GM23338 (cell line): ENCODE measurements around the gene MYO18B. TPM values are rescaled to one million over a fixed set of nuclear protein-coding genes. Genes with fewer than 3 reads are reported as not detected.

Experiments
- ATAC-seq: fragments of 200-7000 bp; cut with Tn5 transposase; 3 replicates; pipeline ENCODE4 v1.9.1; 2020
- DNase-seq: peaks from one replicate; pipeline ENCODE4 v3.0.0-alpha.2; 2015; ENCODE audit warnings: low spot score
- H2AFZ ChIP-seq: fragments of 200-600 bp; sonication (generic); 2 replicates; pipeline ENCODE4 v1.8.0; 2016; ENCODE audit warnings: antibody characterized with exemption, mild to moderate bottlenecking, moderate library complexity
- H3F3A ChIP-seq: fragments of 200-600 bp; sonication (generic); replicated peaks from 2 replicates; pipeline ENCODE4 v1.8.0; 2017; ENCODE audit warnings: antibody characterized with exemption, mixed run types, low read depth
- H3K27ac ChIP-seq: fragments of 200-600 bp; sonication (generic); 2 replicates; pipeline ENCODE4 v1.6.1; 2016; ENCODE audit warnings: low read depth
- H3K27me3 ChIP-seq: fragments of 200-600 bp; sonication (generic); 2 replicates; pipeline ENCODE4 v1.8.0; 2016; ENCODE audit warnings: mild to moderate bottlenecking, mixed run types, moderate library complexity; ENCODE audit not compliant: insufficient read depth
- H3K36me3 ChIP-seq: fragments of 200-600 bp; sonication (generic); 2 replicates; pipeline ENCODE4 v1.8.0; 2016; ENCODE audit warnings: mild to moderate bottlenecking; ENCODE audit not compliant: insufficient read depth
- H3K4me1 ChIP-seq: fragments of 200-600 bp; sonication (generic); 2 replicates; pipeline ENCODE4 v1.8.0; 2016; ENCODE audit warnings: mild to moderate bottlenecking, moderate library complexity; ENCODE audit not compliant: insufficient read depth
- H3K4me2 ChIP-seq: fragments of 200-600 bp; sonication (generic); 2 replicates; pipeline ENCODE4 v1.7.1; 2017; ENCODE audit warnings: mixed run types
- H3K4me3 ChIP-seq: fragments of 200-600 bp; sonication (generic); 2 replicates; pipeline ENCODE4 v1.6.1; 2016; ENCODE audit warnings: mixed run types
- H3K79me2 ChIP-seq: fragments of 200-600 bp; sonication (generic); replicated peaks from 2 replicates; pipeline ENCODE4 v1.8.0; 2017; ENCODE audit warnings: mild to moderate bottlenecking; ENCODE audit not compliant: insufficient read depth
- H3K9me2 ChIP-seq: fragments of 200-600 bp; sonication (generic); 2 replicates; pipeline ENCODE4 v1.8.0; 2017; ENCODE audit not compliant: insufficient read depth
- H4K20me1 ChIP-seq: fragments of 200-600 bp; sonication (generic); replicated peaks from 2 replicates; pipeline ENCODE4 v1.8.0; 2017; ENCODE audit warnings: mild to moderate bottlenecking; ENCODE audit not compliant: insufficient read depth
- H3K27ac Mint-ChIP-seq: 2 replicates; pipeline ENCODE4 v1.8.0; 2020; ENCODE audit warnings: inconsistent platforms, mild to moderate bottlenecking, moderate library complexity, mixed read lengths
- H3K27me3 Mint-ChIP-seq: 3 replicates; pipeline ENCODE4 v1.8.0; 2022; ENCODE audit warnings: low read depth, mild to moderate bottlenecking, moderate library complexity, mixed read lengths, inconsistent platforms; ENCODE audit not compliant: insufficient read depth, poor library complexity
- H3K36me3 Mint-ChIP-seq: 3 replicates; pipeline ENCODE4 v1.8.0; 2021; ENCODE audit warnings: low read depth, mild to moderate bottlenecking, inconsistent platforms, moderate library complexity, mixed read lengths
- H3K4me1 Mint-ChIP-seq: 3 replicates; pipeline ENCODE4 v1.8.0; 2020; ENCODE audit warnings: mild to moderate bottlenecking, inconsistent platforms, mixed read lengths
- H3K4me3 Mint-ChIP-seq: 3 replicates; pipeline ENCODE4 v1.8.0; 2021; ENCODE audit warnings: moderate library complexity, mild to moderate bottlenecking, inconsistent platforms, mixed read lengths
- H3K9me3 Mint-ChIP-seq: 3 replicates; pipeline ENCODE4 v1.8.0; 2020; ENCODE audit warnings: moderate library complexity, mild to moderate bottlenecking, inconsistent platforms, mixed read lengths
- CTCF ChIP-seq, 2 experiments: fragments of 200-600 bp in 1 of 2; sonication (generic) in 1 of 2; conservative IDR thresholded peaks; 2 replicates each; pipeline versions ENCODE4 v1.5.1 to v1.6.1; 2016 to 2017; ENCODE audit warnings: antibody characterized with exemption in 2 of 2, low read depth in 2 of 2, mild to moderate bottlenecking in 2 of 2, moderate library complexity in 1 of 2
- ETS1 ChIP-seq: IDR thresholded peaks from 2 replicates; pipeline ENCODE4 v1.6.1; 2016; ENCODE audit warnings: antibody characterized with exemption
- EZH2 ChIP-seq: fragments of 200-600 bp; sonication (generic); IDR thresholded peaks from one replicate; pipeline ENCODE4 v1.8.0; 2017; ENCODE audit warnings: antibody characterized with exemption, mild to moderate bottlenecking, low read depth; ENCODE audit not compliant: unreplicated experiment
- JUNB ChIP-seq: IDR thresholded peaks from one replicate; pipeline ENCODE4 v1.6.1; 2016; ENCODE audit warnings: antibody characterized with exemption; ENCODE audit not compliant: unreplicated experiment
- POLR2AphosphoS5 ChIP-seq: IDR thresholded peaks from 2 replicates; pipeline ENCODE4 v1.6.1; 2016; ENCODE audit warnings: antibody characterized with exemption, low read depth
- STAT1 ChIP-seq: IDR thresholded peaks from one replicate; pipeline ENCODE4 v1.6.1; 2016; ENCODE audit warnings: antibody characterized with exemption; ENCODE audit not compliant: unreplicated experiment
- ZNF462 ChIP-seq: fragments of 250-450 bp; sonication (Bioruptor Pico); IDR thresholded peaks from 2 replicates; pipeline ENCODE4 v1.5.0; 2020; ENCODE audit warnings: mild to moderate bottlenecking, moderate library complexity
- polyA plus RNA-seq: library from polyadenylated mRNA; unstranded; fragments of >200 nt; fragmentation: Nextera tagmentation; extraction: Ambion mirVana; gene quantifications from 2 replicates; pipeline ENCODE4 v1.2.1, GENCODE V29; 2016
- total RNA-seq: library from RNA; depleted of rRNA; stranded (reverse); fragments of >200 nt; shearing (Covaris generic); gene quantifications from 2 replicates; pipeline ENCODE4 v1.2.3, GENCODE V29; 2014

The MYO18B gene
- total and polyA plus RNA-seq, 2 experiments from 2014 or later: 0.36 to 0.45 TPM

- H3K27me3 Mint-ChIP-seq: peaks cover 13% of the 10 kb centered on the region
- no peaks in the 10 kb centered on the region for H3K9me2 ChIP-seq
- TF ChIP-seq CTCF (conservative IDR thresholded peaks at IDR 0.05; ENCODE audit: low read depth in 2 of 2) (peak; percentile 88 to 96), ETS1 (no peak), STAT1 (no peak)
- H3K27ac Mint-ChIP-seq: no peak overlapping the region
- H2AFZ ChIP-seq: no peak overlapping the region; the same call in 1 of the 2 replicates
- no peak overlapping the region for H3K27ac ChIP-seq
- peak; percentile 90 for ATAC-seq
- no peaks in the 10 kb centered on the region for H3K9me3 Mint-ChIP-seq
- H3K4me1 ChIP-seq: no peaks in the 10 kb centered on the region
- H3K36me3 ChIP-seq: no peaks in the 10 kb centered on the region
- H3F3A ChIP-seq: no peaks in the 10 kb centered on the region
- no peak overlapping the region for H3K4me3 Mint-ChIP-seq
- H3K4me2 ChIP-seq: no peak overlapping the region
- H3K4me3 ChIP-seq: no peak overlapping the region
- H4K20me1 ChIP-seq: no peaks in the 10 kb centered on the region
- no peaks in the 10 kb centered on the region for H3K27me3 ChIP-seq
- DNase-seq: peak; percentile 82
- peaks cover 5% of the 10 kb centered on the region; the same call in 2 of the 3 replicates for H3K4me1 Mint-ChIP-seq
- H3K79me2 ChIP-seq: no peaks in the 10 kb centered on the region
- H3K36me3 Mint-ChIP-seq: no peaks in the 10 kb centered on the region
These were observed 32.6 kb downstream of the MYO18B start for GRCh38 chr22:25774575-25775026.

- Mint-ChIP-seq H3K4me3 (no peak overlapping the region), H3K9me3 (no peaks in the 10 kb centered on the region)
- 0 out of 2 replicates have a peak overlapping the region, but pooled peaks have one; percentile 10 for H2AFZ ChIP-seq
These were observed 33.5 kb downstream of the MYO18B start for GRCh38 chr22:25775531-25775930.

More at GRCh38 chr22:25775531-25775930, 33.5 kb downstream of the MYO18B start:
- TF ChIP-seq POLR2AphosphoS5: no peak
- no peak for TF ChIP-seq ZNF462 (CRISPR knock-in tag)
- no peak for TF ChIP-seq JUNB
- no peak for TF ChIP-seq STAT1
- no peak for TF ChIP-seq EZH2
- no peak for TF ChIP-seq ETS1
- peak; percentile 74 for DNase-seq
- no peak overlapping the region for H3K27ac ChIP-seq
- H3K79me2 ChIP-seq: no peaks in the 10 kb centered on the region
- H3F3A ChIP-seq: no peaks in the 10 kb centered on the region
- peaks cover 13% of the 10 kb centered on the region for H3K27me3 Mint-ChIP-seq
- no peak overlapping the region for H3K4me2 ChIP-seq
- H4K20me1 ChIP-seq: no peaks in the 10 kb centered on the region
- no peaks in the 10 kb centered on the region for H3K36me3 Mint-ChIP-seq
- H3K27me3 ChIP-seq: no peaks in the 10 kb centered on the region
- no peaks in the 10 kb centered on the region for H3K4me1 ChIP-seq
- H3K36me3 ChIP-seq: no peaks in the 10 kb centered on the region
- peaks cover 5% of the 10 kb centered on the region; the same call in 2 of the 3 replicates for H3K4me1 Mint-ChIP-seq
- no peak overlapping the region for H3K4me3 ChIP-seq
- H3K9me2 ChIP-seq: no peaks in the 10 kb centered on the region
- no peak overlapping the region for H3K27ac Mint-ChIP-seq
- peak; percentile 57 for ATAC-seq
